ENCODE data around the gene PTH2R. TPM values are rescaled to one million over a fixed set of nuclear protein-coding genes. Genes with fewer than 3 reads are reported as not detected.

The PTH2R gene
- total RNA-seq, 2 experiments from 2014 or later, result not detected

GRCh38 chr2:208490492-208490891 lies 83.9 kb downstream of the PTH2R start:
- H3K4me3 ChIP-seq (ENCODE audit: low read length), result no peak overlapping the region
- Mint-ChIP-seq H3K27me3 (peaks cover 3% of the 10 kb centered on the region), H3K4me1 (ENCODE audit: low read depth) (no peaks in the 10 kb centered on the region), H3K27ac (no peak overlapping the region), H3K4me3 (no peak overlapping the region), H3K36me3 (ENCODE audit: low read depth) (no peaks in the 10 kb centered on the region), H3K9me3 (no peaks in the 10 kb centered on the region)
- ATAC-seq (ENCODE audit: poor library complexity), result no peak
- POLR2A ChIA-PET, result no interaction called here
- no peak overlapping the region for H3K27ac ChIP-seq (ENCODE audit: low read depth in 1 of 2, low read length in 2 of 2)
- CTCF ChIA-PET, result no interaction called here
- no peaks in the 10 kb centered on the region for H3K27me3 ChIP-seq (ENCODE audit: control insufficient read depth in 1 of 2, insufficient read depth in 2 of 2, low read length in 2 of 2)
- no peaks in the 10 kb centered on the region for H3K4me1 ChIP-seq (ENCODE audit: insufficient read depth, low read length)
- intact Hi-C loops (cut with DNase I, micrococcal nuclease), result no loop called here
- H3K36me3 ChIP-seq (ENCODE audit: insufficient read depth, low read length), result no peaks in the 10 kb centered on the region
- DNase-seq, result no peak
- H3K9me3 ChIP-seq (ENCODE audit: control insufficient read depth in 1 of 2, insufficient read depth in 1 of 2, low read length in 2 of 2), result no peaks in the 10 kb centered on the region
- no peak for TF ChIP-seq CTCF (IDR thresholded peaks at IDR 0.05)

- Mint-ChIP-seq H3K4me3 (no peak overlapping the region), H3K27me3 (peaks cover 4% of the 10 kb centered on the region), H3K36me3 (ENCODE audit: low read depth) (no peaks in the 10 kb centered on the region), H3K27ac (no peak overlapping the region), H3K9me3 (no peaks in the 10 kb centered on the region), H3K4me1 (ENCODE audit: low read depth) (no peaks in the 10 kb centered on the region)
- H3K9me3 ChIP-seq (ENCODE audit: control insufficient read depth in 1 of 2, insufficient read depth in 1 of 2, low read length in 2 of 2), result no peaks in the 10 kb centered on the region
- no peak overlapping the region for H3K4me3 ChIP-seq (ENCODE audit: low read length)
- no peaks in the 10 kb centered on the region for H3K4me1 ChIP-seq (ENCODE audit: insufficient read depth, low read length)
- H3K27me3 ChIP-seq (ENCODE audit: control insufficient read depth in 1 of 2, insufficient read depth in 2 of 2, low read length in 2 of 2), result no peaks in the 10 kb centered on the region
- no peak for ATAC-seq (ENCODE audit: poor library complexity)
- intact Hi-C loops (cut with DNase I, micrococcal nuclease), result no loop called here
- TF ChIP-seq CTCF (IDR thresholded peaks at IDR 0.05), result no peak
- no peak for DNase-seq
- H3K36me3 ChIP-seq (ENCODE audit: insufficient read depth, low read length), result no peaks in the 10 kb centered on the region
- ChIA-PET POLR2A (no interaction called here), CTCF (interaction anchor here (0.6 kb wide), 1 partner anchor 717 kb away, joined by 3 read pairs; no protein-coding TSS in a partner anchor)
- no peak overlapping the region for H3K27ac ChIP-seq (ENCODE audit: low read depth in 1 of 2, low read length in 2 of 2)
Measured at GRCh38 chr2:208491641-208492040, 85.0 kb downstream of the PTH2R start.

GRCh38 chr2:208492069-208492468 lies 85.5 kb downstream of the PTH2R start:
- no peak for DNase-seq
- no peak overlapping the region for H3K4me3 Mint-ChIP-seq
- H3K4me1 ChIP-seq (ENCODE audit: insufficient read depth, low read length), result no peaks in the 10 kb centered on the region
- no peaks in the 10 kb centered on the region for H3K36me3 Mint-ChIP-seq (ENCODE audit: low read depth)
- H3K27ac ChIP-seq (ENCODE audit: low read depth in 1 of 2, low read length in 2 of 2), result no peak overlapping the region
- H3K4me1 Mint-ChIP-seq (ENCODE audit: low read depth), result no peaks in the 10 kb centered on the region
- H3K9me3 Mint-ChIP-seq, result no peaks in the 10 kb centered on the region
- no peak for ATAC-seq (ENCODE audit: poor library complexity)
- no peak overlapping the region for H3K4me3 ChIP-seq (ENCODE audit: low read length)
- no peaks in the 10 kb centered on the region for H3K9me3 ChIP-seq (ENCODE audit: control insufficient read depth in 1 of 2, insufficient read depth in 1 of 2, low read length in 2 of 2)
- TF ChIP-seq CTCF (IDR thresholded peaks at IDR 0.05), result no peak
- intact Hi-C loops (cut with DNase I, micrococcal nuclease), result no loop called here
- H3K27ac Mint-ChIP-seq, result no peak overlapping the region
- no peaks in the 10 kb centered on the region for H3K36me3 ChIP-seq (ENCODE audit: insufficient read depth, low read length)
- no peaks in the 10 kb centered on the region for H3K27me3 ChIP-seq (ENCODE audit: control insufficient read depth in 1 of 2, insufficient read depth in 2 of 2, low read length in 2 of 2)
- H3K27me3 Mint-ChIP-seq, result peaks cover 4% of the 10 kb centered on the region
- POLR2A ChIA-PET, result no interaction called here
- CTCF ChIA-PET, result interaction anchor here (0.6 kb wide), 1 partner anchor 716 kb away, joined by 3 read pairs; no protein-coding TSS in a partner anchor
